HL-60/S4 treated with retinoic acid at 250 ng/mL for 4 days and 3 days (cell line): ENCODE data around the gene ORC1.

Source experiments
- in situ Hi-C: fragments of 300-500 bp; cut with MboI; formaldehyde crosslinking; loops from 2 replicates; pipeline ENCODE4 v1.7.0; 2022; ENCODE audit warnings: low sequenced_read_pairs

ORC1 gene

DNA sequence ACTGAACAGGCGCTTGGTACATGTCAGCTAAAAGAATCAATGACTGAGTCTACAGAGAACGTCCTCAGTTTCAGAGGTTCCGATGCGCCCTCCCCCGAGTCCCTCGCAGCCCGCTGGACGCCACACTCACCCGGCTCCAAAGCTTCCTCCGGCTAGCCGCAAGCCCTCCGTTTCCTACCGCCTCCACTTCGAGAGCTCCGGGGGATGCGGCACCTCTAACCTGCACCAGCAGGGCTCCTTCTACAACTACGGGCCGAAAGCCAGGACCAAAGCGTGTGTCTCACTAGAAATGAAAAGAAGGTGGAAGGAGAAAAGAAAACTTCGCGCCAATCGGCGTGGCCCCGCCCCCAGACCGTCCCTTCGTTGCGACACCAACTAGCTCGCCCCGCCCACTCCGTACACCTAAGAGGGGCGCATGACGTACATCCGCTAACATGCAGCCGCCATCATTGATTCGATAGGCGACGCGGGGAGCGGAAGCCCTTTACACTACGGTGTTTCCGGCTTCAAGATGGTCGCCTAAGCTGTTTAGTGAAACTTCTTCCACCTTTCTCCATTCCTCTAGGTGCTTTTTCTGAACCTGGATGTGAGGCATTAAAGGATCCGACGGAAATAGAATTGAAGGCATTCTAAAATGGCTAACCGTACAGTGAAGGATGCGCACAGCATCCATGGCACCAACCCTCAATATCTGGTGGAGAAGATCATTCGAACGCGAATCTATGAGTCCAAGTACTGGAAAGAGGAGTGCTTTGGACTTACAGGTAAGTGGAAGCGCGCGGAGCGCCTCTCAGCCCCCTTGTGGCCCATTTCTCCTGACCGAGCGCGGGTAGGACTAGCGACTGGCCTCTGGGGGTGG, at the start of gene ORC1, which contains the start of gene PRPF38A:
ORC1 (minus strand) TSS at position 308 of the 859 bp plus-strand sequence. CDS start 2,200 bp downstream, outside the sequence.
PRPF38A (plus strand) TSS at position 487 of the 859 bp plus-strand sequence; CDS start at position 635, 148 bp downstream.
- in situ Hi-C loops: no loop called here

DNA sequence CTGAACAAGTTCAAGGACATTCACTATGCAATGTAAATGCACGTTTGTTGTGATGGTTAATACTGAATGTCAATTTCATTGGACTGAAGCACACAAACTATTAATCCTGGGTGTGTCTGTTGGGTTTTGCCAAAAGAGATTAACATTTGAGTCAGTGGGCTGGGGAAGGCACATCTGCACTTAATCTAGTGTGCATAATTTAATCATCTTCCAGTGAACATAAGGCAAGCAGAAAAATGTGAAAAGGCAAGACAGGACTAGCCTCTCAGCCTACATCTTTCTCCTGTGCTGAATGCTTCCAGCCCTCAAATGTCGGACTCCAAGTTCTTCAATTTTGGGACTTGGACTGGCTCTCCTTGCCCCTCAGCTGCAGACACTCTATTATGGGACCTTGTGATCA, 40.2 kb upstream of the ORC1 start:
- in situ Hi-C loops: no loop called here

DNA sequence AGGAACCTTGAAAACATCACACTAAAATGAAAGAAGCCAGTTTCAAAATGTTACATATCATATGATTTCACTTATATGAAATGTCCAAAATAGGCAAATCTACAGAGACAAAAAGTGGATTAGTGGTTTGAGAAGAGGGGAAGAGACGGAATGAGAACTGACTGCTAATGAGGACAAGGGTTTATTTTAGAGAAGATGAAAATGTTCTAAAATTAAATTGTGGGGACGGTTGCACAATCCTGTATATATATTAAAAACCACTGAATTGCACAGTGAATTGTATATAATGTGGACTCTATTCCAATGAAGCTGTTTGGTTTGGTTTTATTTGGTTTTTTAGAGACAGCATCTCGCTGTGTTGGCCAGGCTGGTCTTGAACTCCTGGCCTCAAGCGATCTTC, 35.8 kb upstream of the ORC1 start:
- in situ Hi-C loops: no loop called here

DNA sequence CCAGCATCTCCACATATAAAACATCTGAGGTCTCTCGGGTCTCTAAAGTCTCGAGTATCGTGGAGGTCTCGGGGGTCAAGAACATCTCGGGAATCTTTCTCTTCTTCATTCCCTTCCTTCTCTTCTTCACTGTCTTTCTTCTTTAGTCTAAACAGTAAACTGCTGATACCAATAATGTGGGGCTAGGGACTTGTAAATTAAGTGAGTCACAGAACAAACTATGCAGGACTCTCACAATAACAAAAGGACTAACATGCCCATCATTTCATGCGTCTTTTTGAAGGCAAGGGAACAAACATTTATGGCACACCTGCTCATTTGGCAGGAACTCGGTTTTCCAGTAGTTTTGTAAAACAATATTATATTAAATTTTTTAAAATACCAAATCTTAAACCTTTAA, 32.6 kb upstream of the ORC1 start:
- in situ Hi-C loops: no loop called here

DNA sequence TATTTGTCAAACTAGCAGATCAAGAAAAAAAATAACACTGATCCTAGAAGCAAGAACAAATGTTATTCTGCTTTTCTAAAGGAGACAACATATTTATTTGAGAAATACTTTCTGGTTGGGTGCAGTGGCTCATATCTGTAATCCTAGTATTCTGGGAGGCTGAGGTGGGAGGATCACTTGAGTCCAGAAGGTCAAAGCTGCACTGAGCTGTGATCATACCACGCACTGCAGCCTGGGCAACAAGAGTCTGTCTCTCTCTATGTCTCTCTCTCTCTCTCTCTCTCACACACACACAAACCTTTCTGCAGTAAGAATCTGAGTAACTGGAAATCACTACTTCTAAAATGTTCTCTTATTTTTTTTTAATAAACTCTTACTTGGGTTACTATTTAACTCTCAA, 31.4 kb upstream of the ORC1 start:
- in situ Hi-C loops: no loop called here

DNA sequence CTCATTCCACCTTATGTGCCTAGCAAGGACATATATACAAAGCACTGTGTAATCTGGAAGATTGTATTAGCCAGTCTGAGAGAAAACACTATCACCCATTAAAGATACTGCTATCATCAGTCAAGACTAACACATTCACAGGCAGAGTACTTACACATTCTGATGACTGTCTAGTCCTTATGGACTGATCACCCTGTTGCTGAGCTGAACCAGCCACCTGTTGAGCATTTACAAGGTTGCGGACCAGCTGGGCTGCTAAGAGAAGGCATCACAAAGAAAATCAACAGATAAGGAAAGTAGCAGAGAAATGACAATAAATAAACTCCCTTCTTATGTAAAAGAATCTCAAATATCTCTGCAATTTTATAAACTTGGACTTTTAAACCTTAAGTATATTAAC, 31.0 kb upstream of the ORC1 start:
- in situ Hi-C loops: no loop called here

DNA sequence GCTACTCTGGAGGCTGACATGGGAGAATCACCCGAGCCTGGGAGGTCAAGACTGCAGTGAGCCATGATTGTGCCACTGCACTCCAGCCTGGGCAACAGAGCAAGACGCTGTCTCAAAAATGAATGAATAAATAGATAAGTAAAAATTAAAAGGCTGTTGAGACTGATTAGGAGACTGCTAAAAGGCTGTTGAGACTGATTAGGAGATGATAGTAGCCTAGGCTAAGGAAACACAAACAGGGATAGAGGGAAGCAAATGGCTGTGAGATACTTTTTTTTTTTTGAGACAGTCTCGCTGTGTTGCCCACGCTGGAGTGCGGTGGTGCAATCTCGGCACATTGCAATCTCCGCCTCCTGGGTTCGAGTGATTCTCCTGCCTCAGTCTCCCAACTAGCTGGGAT, 28.6 kb upstream of the ORC1 start:
- in situ Hi-C loops: no loop called here

DNA sequence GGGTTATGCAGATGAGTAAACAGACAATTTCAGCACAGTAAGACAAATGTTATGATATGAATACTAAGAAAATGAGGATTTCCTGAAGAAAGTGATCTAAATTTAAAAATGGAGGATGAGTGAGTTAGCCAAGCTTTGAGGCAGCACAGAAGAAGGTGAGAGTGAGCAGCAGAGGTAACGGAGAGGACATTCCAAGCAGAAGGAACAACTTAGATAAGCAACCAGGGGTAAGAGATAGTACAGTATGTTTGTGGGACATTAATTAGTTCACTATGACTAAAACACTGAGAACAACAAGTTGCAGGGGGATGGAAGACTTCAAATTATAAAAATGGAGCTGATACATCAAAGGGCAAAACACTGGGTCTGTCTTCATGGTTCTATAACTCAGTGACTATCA, 22.9 kb upstream of the ORC1 start:
- in situ Hi-C loops: no loop called here

DNA sequence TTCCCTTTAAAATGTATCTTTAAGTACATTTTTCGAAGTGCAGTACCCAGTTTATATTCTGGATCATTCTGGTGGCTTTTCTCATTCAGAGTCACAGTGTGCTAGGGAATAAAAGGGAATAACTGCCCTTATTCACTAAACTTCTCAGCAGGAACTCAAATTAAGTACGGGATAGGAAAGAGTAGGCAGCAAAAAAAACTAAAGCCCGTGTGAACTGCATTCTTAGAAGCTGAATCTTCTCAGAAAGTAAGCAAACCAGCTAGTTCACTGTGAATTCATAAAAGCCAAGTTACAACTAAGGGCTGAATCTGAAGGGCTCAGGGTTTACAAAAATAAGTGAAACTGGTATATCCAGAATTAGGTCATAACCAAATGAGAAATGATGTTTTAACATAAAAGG, 22.1 kb upstream of the ORC1 start:
- in situ Hi-C loops: no loop called here

DNA sequence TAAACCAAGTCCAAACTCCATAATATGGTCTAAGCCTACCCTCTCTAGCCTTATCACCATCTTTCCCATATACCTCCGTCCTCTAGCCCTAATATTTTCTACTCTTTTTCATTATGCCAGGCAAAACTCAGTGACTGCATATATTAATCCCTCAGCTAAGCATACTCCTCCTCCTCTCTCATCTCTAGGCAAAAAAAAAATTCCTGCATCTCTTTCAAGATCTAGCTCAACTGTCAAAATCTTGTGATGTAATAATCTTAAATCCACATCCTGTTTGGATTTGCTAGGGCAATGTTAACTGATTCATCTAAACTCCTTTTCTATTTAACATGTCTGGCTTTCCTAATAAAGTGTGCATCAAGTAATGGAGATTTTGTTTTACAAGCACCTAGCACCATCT, 20.6 kb upstream of the ORC1 start:
- in situ Hi-C loops: no loop called here

DNA sequence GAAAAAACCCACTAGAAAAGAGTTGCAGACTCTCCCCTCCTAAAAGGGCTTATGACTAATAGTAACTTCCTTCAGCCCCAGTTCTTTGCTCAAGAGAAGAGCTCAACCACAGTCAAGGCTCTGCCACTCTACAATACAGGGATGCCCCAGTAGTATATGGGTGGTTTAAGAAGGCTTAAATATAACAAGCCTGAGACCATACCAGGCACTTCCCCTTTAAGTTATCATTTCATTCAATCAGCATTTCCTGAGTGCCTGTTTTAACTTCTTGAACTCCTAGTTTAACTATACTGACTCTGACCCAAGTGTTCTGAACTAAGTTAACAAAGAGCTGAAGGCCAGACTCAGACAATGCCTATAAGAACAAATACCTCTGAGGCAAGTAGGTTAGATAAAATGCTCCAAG, 20.0 kb upstream of the ORC1 start:
- in situ Hi-C loops: no loop called here

DNA sequence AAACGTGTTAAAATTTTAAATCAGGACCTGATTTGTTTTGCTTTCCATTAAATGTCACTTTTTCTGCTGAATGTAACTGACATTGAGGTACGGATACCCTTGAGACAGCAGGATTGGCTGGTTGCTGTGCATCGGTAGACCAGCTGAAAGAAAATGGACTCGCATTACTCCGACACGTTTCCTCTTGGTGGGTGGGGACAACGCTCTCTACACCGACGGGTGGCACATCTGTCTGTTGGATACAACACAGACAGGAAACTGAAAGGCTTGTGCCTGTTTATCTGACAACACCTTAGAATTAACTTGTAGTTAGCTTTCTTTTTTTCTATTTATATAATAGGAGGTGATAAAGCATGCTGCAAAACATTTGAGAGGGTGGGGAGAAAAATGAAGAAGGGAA, 19.5 kb upstream of the ORC1 start:
- in situ Hi-C loops: no loop called here

DNA sequence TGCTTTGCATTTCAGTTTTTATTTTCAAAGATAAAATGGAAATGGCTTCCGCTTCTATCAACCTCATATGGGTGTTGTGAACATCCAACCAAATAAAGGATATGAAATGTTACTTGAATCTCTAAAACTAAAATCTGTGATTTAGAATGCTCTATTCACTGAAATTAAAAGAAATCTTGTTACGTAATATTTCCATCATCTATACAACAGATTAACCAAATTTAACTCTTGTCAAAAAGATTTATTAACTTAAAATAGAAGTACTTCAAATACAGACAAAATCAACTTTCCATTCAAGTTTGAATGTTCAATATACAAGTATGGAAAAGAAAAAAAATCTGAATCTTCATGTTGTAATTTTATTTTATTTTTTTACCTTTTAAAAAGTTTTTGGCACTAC, 18.8 kb upstream of the ORC1 start:
- in situ Hi-C loops: no loop called here

DNA sequence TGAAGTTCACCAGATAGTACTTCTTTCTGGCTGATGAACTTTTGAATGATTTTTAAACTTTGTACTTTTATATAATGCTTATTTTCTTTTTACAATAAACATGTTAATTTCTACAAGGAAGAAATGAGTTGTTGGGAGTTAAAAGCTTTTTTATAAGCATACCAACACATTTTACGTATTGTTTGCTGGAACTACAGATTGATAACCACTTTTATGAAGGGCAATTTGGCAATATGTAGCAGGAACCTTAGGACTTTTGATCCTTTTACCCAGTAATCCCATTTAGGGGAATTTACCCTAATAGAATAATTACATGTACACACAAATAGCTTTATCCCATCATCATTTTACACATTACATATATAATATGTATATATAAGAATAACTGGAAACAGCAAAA, 16.5 kb upstream of the ORC1 start:
- in situ Hi-C loops: no loop called here

DNA sequence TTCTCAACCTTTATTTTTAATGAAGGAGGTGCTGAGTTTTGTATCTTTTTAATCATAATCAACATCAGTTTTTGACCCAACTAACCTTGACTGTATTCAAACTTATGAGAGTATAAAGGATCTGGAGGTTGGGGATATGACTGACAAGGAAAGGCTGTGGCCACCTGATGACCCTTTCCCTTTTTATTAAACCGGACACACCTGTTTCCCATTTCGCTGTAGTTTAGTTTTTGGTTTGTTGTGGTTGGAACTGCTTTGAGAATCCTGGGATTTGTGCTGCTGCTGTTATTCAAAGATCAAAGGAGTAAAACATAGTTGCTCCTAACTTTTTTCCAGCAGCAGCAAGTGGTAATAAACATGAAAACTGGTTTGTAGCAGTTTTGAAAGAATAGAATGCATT, 12.6 kb upstream of the ORC1 start:
- in situ Hi-C loops: no loop called here

DNA sequence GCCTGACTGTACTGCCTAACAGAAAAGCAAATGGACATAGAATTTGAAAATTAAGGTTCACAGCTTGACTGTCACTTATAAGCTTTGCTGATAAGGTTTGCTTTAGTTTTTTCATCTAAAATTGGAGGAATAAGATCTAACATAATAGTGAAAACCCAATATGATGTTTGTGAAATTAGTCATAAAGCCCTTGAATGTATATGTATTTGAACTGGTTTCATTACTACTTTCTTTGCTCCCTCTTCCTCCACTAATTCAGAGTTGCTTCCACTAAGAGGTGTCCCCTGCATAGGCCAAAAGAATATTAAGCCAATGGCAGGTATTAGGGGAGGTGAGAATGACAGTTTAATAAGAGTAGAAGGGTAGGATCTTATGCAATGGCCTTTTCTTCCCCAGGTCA, 10.7 kb upstream of the ORC1 start:
- in situ Hi-C loops: no loop called here

DNA sequence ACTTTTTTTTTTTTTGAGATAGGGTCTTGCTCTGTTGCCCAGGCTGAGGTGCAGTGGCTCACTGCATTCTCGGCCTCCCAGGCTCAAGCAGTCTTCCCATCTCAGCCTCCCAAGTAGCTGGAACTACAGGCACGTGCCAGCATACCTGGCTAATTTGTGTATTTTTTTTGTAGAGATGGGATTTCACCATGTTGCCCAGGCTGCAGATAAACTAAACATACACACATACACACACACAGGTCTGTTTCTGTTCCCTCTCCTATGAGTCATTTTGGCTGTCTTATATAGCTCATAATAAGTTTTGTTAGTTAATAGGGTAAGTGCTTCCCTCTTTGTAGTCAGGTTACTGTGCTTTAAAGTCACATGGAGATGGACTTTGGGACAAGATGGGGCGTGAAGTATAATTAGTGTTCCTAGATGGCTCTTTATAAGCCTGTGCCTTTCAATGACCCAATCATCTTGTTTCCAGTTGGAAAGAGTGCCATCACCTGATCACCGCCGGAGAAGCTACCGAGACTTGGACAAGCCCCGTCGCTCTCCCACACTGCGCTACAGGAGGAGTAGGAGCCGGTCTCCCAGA, 9.3 kb upstream of the ORC1 start:
- in situ Hi-C loops: no loop called here

DNA sequence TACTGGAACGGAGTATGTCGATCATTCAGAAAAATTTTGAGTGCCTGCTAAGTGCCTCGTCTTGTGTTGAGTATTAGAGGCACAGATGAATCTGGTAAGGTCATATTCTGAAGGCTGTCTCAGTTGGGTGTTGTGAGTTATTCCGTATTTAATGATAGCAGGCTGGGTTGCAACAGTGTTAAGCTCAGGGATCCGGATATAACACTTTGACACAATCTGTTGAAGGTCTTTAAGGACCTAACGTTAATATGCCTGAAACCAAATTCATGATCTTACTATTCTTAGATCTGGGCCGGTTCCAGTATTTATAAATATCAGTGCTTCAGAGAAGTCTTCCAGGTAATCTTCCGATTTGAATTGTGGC, 734 bp upstream of the ORC1 start:
- in situ Hi-C loops: no loop called here

DNA sequence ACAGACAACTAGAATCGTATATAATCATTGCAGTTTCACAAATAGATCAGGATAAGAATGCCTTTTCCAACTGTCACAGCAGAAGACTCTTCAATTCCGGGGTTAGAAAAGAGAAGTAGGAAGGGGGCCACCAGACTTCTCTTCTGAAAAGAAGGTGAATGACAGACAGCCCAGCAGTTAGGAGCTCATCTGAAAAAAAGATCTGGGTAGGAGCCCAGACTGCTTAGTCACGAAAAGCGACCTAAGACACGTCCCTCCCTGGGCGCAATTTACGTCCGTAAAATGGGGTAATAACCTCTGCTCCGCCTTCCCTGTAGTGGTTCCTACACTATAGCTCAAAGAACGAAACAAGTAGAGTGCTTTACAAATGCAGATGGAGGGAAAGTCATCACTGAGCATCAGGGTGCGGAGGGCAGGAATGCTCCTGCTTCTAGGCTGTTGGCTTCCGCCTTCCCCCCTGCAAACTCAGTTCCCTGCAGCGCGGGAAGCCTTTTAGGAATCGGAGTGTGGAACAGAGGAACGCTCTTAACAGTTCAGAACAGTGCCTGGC, 582 bp downstream of the ORC1 start:
- in situ Hi-C loops: no loop called here

DNA sequence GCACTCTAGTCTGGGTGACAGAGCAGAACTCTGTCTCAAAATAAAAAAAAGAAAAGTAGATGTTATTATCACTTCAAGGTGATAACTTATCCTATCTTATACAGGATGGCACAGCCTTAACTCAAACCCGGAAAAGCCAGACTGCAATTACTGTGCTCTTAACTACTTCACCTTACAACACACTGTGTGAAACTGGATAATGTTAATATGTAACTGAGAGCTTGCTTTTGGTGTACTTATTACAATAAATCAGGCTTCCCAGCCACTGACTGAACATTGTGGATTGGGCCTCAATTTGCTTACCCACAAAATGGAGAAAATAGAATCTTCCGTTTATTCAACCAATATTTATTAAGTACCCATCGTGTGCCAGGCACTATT, 1.4 kb downstream of the ORC1 start:
- in situ Hi-C loops: no loop called here

DNA sequence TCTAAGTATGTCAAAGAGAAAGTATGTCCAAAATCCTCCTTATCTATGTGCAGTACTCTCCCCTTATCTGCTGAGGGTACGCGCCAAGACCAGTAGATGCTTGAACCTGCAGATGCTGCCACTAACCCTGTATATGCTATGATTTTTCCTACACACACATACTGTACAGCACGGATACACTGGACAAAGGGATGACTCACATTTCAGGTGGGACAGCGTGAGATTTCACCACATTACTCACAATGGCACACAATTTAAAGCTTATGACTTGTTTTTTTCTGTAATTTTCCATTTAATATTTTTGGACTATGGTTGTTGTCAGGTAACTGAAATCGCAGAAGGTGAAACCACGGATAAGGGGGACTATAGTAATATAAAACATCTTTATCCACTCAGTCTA, 4.1 kb downstream of the ORC1 start:
- in situ Hi-C loops: no loop called here

DNA sequence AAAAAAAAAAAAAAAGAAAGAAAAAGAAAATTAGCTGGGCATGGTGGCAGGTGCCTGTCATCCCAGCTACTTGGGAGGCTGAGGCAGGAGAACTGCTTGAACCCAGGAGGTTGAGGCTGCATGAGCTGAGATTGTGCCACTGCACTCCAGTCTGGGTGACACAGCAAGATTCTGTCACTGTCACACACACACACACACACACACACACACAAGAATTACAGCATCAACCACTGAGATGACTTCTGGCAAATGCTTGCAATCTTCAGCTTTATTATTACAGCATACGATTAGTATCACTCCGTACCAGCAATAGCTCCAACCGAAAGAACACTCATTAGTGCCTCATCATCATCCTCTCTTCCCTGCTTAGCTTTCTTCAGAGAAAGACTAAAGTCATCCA, 4.6 kb downstream of the ORC1 start:
- in situ Hi-C loops: no loop called here
